Measurements from ENCODE around the gene RHOH.
"Not testable (repeated sequence)": the region's sequence is repeated elsewhere in the genome, so short reads cannot be mapped to it uniquely, and the experiment has no call there.

The RHOH gene

DNA sequence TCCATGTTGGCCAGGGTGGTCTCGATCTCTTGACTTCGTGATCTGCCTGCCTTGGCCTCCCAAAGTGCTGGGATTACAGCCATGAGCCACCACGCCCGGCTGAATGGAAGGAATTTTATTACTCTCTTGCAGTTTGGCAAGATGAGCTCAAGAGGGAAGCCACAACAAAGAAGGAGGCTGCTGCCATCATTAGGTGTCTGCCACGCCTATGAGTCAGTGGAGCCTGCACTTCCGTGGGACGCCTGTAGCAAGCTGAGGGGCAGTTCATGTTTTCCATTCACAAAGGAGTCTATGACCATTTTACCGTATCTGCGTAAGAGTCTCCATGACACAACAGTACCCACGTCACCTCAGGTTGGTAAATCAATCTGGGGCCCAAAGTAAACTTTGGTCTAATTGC, 87.1 kb downstream of the RHOH start:
- intact Hi-C loops (cut with micrococcal nuclease), result no loop called here
- Mint-ChIP-seq H3K27ac (no peak overlapping the region), H3K9me3 (peaks cover 9% of the 10 kb centered on the region), H3K36me3 (ENCODE audit: low read depth) (no peaks in the 10 kb centered on the region), H3K4me1 (ENCODE audit: low read depth) (peaks cover 16% of the 10 kb centered on the region), H3K27me3 (peaks cover 10% of the 10 kb centered on the region), H3K4me3 (no peak overlapping the region)

DNA sequence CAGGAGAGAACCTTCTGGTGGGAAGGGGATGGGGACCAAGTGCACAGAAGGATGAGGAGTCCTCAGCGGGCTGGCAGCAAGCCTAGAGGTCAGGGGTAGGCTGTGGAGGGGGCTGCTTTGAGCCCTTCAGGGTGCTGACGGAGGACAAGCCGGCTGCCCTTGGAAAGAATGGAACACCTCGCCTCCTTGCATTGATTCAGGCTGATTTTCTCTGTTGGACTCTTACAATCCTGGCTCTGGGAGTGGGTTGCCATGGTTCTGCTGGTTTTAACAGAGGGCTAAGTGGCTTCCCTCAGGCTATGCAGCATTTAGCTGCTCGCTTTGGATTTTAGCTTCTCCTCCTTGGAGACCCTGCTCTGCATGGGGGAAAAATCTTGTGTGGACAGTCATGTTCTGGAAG, 88.9 kb downstream of the RHOH start:
- intact Hi-C loops (cut with micrococcal nuclease), result no loop called here
- Mint-ChIP-seq H3K4me3 (no peak overlapping the region), H3K4me1 (ENCODE audit: low read depth) (peaks cover 31% of the 10 kb centered on the region), H3K36me3 (ENCODE audit: low read depth) (no peaks in the 10 kb centered on the region), H3K9me3 (peaks cover 9% of the 10 kb centered on the region), H3K27me3 (peaks cover 10% of the 10 kb centered on the region), H3K27ac (no peak overlapping the region)

DNA sequence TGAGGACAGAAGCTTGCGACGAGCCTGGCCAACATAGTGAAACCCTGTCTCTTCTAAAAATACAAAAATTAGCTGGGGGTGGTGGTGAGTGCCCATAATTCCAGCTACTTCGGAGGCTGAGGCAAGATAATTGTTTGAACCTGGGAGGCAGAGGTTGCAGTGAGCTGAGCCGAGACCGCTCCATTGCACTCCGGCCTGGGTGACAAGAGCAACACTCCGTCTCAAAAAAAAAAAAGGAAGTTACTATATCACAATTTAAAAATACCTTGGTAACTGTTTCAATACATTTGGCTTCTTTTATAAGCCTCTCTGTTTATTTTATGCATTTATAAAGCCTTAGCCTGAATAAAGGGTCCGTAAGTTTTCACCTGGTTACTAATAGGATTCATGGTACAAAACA, 91.7 kb downstream of the RHOH start:
- intact Hi-C loops (cut with micrococcal nuclease), result no loop called here
- Mint-ChIP-seq H3K27ac (no peak overlapping the region), H3K36me3 (ENCODE audit: low read depth) (no peaks in the 10 kb centered on the region), H3K4me1 (ENCODE audit: low read depth) (peaks cover 35% of the 10 kb centered on the region), H3K9me3 (peaks cover 19% of the 10 kb centered on the region), H3K27me3 (peaks cover 10% of the 10 kb centered on the region), H3K4me3 (no peak overlapping the region)

DNA sequence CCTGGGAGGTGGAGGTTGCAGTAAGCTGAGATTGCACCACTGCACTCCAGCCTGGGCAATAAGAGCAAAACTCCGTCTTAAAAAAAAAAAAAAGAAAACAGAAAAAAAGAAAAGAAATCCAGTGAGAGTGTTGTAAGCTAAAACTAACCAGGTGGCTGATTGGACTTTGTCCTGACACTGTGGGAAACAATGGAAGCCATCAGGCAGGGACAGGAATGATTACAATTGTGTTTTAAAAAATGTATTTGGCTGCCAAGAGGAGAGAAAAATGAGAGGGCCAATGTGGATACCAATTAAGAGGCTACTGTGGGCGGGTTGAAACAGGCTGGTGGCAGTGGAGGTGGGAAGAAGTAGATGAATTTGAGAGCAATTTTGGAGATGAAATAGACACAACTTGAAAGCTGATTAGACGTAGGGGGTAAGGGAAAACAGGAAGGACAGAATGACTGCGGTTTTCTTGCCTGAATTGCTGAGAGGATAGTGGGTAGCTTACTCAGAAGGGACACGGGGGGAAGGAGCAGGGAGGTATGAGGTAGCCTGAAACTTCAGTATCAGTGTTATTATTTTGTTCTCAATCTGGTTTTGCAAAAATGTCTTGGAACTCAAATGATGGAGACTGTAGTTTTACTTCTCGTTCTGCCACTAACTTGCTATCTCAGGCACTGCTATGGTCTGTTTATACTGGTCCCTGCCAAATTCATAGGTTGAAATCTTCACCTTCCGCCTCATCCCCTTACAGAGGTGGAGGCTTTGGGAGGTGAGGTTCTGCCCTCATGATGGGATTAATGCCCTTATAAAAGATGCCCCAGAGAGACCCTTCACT, 92.7 kb downstream of the RHOH start:
- H3K4me1 Mint-ChIP-seq (ENCODE audit: low read depth), result peaks cover 35% of the 10 kb centered on the region
- H3K9me3 Mint-ChIP-seq, result peaks cover 19% of the 10 kb centered on the region
- intact Hi-C loops (cut with micrococcal nuclease), result no loop called here
- H3K4me3 Mint-ChIP-seq, result no peak overlapping the region
- H3K36me3 Mint-ChIP-seq (ENCODE audit: low read depth), result no peaks in the 10 kb centered on the region
- H3K27me3 Mint-ChIP-seq, result peaks cover 10% of the 10 kb centered on the region
- H3K27ac Mint-ChIP-seq, result peak overlapping the region; percentile 9

DNA sequence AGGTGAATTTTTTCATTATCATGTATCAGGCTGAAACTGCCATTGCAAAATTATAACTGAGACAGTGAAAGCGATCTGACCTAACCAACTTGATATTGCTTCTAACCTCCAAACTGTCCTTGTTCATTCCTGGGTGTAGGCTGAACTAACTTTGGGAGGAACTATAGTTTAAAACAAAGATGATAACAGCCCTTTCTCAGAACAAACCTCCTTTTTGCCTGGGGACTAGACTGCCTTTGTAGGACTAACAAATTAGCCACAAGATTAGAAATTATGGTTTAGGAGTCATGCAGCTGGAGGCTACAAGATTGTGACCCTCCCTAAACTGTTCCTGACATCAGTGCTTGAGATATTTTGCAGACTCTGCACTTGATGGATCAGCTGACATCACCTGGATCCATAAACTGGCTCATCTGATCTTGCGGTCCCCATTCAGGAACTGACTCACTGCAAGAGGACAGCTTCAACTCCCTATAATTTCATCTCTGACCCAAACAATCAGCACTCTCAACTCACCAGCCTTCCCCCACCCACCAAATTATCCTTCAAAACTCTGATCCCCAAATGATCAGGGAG, 93.9 kb downstream of the RHOH start:
- H3K36me3 Mint-ChIP-seq (ENCODE audit: low read depth); H3K27ac Mint-ChIP-seq; H3K4me3 Mint-ChIP-seq; H3K27me3 Mint-ChIP-seq; intact Hi-C loops (cut with micrococcal nuclease): not testable (repeated sequence)
- Mint-ChIP-seq H3K4me1 (ENCODE audit: low read depth) (peaks cover 35% of the 10 kb centered on the region), H3K9me3 (peaks cover 19% of the 10 kb centered on the region)

DNA sequence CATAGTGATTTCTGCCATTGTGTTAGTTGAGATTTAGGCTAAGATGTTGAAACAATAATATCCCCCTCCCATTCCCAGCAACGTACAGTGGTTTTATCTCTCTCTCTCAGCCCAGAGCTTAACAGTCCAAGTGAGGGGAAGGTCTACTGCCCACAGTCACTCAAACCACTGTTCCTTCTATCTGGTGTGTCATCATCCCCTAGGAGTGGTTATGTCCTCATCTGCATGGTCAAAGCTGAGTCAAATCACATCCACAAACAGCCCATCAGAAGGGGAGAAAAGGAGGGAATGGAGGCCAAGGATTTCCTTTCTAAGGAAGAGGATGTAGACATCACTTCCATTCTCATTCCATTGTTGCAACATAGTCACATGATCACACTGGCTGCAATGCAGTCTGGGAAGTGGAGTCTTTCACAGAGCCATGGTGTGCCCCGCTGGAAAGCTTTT, 95.5 kb downstream of the RHOH start:
- Mint-ChIP-seq H3K4me1 (ENCODE audit: low read depth) (peaks cover 41% of the 10 kb centered on the region), H3K27me3 (peaks cover 4% of the 10 kb centered on the region), H3K27ac (no peak overlapping the region), H3K36me3 (ENCODE audit: low read depth) (no peaks in the 10 kb centered on the region), H3K9me3 (peaks cover 12% of the 10 kb centered on the region), H3K4me3 (no peak overlapping the region)
- intact Hi-C loops (cut with micrococcal nuclease), result no loop called here

DNA sequence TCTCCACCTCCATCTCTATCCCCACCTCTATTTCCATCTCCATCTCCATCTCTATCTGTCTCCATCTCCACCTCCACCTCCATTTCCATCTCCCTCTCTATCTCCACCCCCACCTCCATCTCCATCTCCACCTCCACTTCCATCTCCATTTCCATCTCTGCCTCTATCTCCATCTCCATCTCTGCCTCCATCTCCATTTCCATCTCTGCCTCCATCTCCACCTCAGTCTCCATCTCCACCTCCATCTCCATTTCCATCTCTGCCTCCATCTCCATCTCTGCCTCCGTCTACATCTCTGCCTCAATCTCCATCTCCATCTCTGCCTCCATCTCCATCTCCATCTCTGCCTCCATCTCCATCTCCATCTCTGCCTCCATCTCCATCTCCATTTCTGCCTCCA, 97.5 kb downstream of the RHOH start:
- H3K27me3 Mint-ChIP-seq, result no peaks in the 10 kb centered on the region
- H3K4me3 Mint-ChIP-seq, result no peak overlapping the region
- H3K27ac Mint-ChIP-seq, result no peak overlapping the region
- peaks cover 19% of the 10 kb centered on the region for H3K9me3 Mint-ChIP-seq
- H3K36me3 Mint-ChIP-seq (ENCODE audit: low read depth), result no peaks in the 10 kb centered on the region
- H3K4me1 Mint-ChIP-seq (ENCODE audit: low read depth), result peaks cover 38% of the 10 kb centered on the region
- intact Hi-C loops (cut with micrococcal nuclease), result no loop called here

DNA sequence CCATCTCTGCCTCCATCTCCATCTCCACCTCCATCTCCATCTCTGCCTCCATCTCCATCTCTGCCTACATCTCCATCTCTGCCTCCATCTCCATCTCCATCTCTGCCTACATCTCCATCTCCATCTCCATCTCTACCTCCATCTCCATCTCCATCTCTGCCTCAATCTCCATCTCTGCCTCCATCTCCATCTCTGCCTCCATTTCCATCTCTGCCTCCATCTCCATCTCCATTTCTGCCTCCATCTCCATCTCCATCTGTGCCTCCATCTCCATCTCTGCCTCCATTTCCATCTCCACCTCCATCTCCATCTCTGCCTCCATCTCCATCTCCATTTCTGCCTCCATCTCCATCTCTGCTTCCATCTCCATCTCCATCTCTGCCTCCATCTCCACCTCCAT, 98.2 kb downstream of the RHOH start:
- intact Hi-C loops (cut with micrococcal nuclease); H3K27ac Mint-ChIP-seq; H3K36me3 Mint-ChIP-seq (ENCODE audit: low read depth); H3K27me3 Mint-ChIP-seq; H3K4me3 Mint-ChIP-seq: not testable (repeated sequence)
- Mint-ChIP-seq H3K9me3 (peaks cover 19% of the 10 kb centered on the region), H3K4me1 (ENCODE audit: low read depth) (peaks cover 31% of the 10 kb centered on the region)

DNA sequence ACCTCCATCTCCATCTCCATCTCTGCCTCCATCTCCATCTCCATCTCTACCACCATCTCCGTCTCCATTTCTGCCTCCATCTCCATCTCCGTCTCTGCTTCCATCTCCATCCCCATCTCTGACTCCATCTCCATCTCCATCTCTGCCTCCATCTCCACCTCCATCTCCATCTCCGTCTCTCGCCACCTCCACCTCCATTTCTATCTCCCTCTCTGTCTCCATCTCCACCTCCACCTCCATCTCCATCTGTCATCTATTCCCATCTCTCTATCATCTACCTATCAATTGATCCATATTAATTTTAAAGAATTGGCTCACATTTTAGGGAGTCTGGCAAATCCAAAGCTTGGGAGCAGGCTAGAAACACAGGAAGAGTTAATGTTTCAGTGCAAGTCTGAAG, 98.7 kb downstream of the RHOH start:
- intact Hi-C loops (cut with micrococcal nuclease), result no loop called here
- Mint-ChIP-seq H3K9me3 (peaks cover 19% of the 10 kb centered on the region), H3K27ac (no peak overlapping the region), H3K4me3 (no peak overlapping the region), H3K27me3 (no peaks in the 10 kb centered on the region), H3K4me1 (ENCODE audit: low read depth) (peaks cover 27% of the 10 kb centered on the region), H3K36me3 (ENCODE audit: low read depth) (no peaks in the 10 kb centered on the region)

Data from dendritic cell treated with granulocyte-macrophage colony-stimulating factor and Interleukin-4, amounts not matched to agents 40 ng/mL and 50 ng/mL, for 4 days (primary cell).